Suprapubic skin (tissue), 4 donors: ENCODE measurements around the gene CLMN. TPM values are rescaled to one million over a fixed set of nuclear protein-coding genes. Genes with fewer than 3 reads are reported as not detected.
"Not testable (repeated sequence)": the region's sequence is repeated elsewhere in the genome, so short reads cannot be mapped to it uniquely, and the experiment has no call there.

ENCODE experiments used
- DNase-seq, 2 donors: peaks; one replicate each; pipeline ENCODE4 v3.0.0-alpha.2; 2019; ENCODE audit warnings: low spot score in 2 of 2
- H3K27ac ChIP-seq: fragments of 200-600 bp; sonication (generic); one replicate; pipeline ENCODE4 v1.5.1; 2019
- H3K27me3 ChIP-seq: fragments of 200-600 bp; sonication (generic); one replicate; pipeline ENCODE4 v1.5.1; 2019
- H3K36me3 ChIP-seq: fragments of 200-600 bp; sonication (generic); one replicate; pipeline ENCODE4 v1.5.1; 2019
- H3K4me1 ChIP-seq: fragments of 200-600 bp; sonication (generic); one replicate; pipeline ENCODE4 v1.5.1; 2019
- H3K4me3 ChIP-seq: fragments of 200-600 bp; sonication (generic); one replicate; pipeline ENCODE4 v1.5.1; 2019; ENCODE audit warnings: mild to moderate bottlenecking
- H3K9me3 ChIP-seq: fragments of 200-600 bp; sonication (generic); one replicate; pipeline ENCODE4 v1.5.1; 2019
- EP300 ChIP-seq: sonication (generic); formaldehyde crosslinking; IDR thresholded peaks from one replicate; pipeline ENCODE4 v1.6.1; 2017; ENCODE audit warnings: antibody characterized with exemption
- POLR2A ChIP-seq, 2 donors: fragments of 450-650 bp; IDR thresholded peaks; one replicate each; pipeline ENCODE4 v1.6.1; 2017; ENCODE audit warnings: antibody characterized with exemption in 2 of 2, mild to moderate bottlenecking in 2 of 2, moderate library complexity in 2 of 2
- POLR2AphosphoS5 ChIP-seq, 3 donors: sonication (generic); formaldehyde crosslinking; IDR thresholded peaks; one replicate each; pipeline ENCODE4 v1.6.1; 2017; ENCODE audit warnings: antibody characterized with exemption in 3 of 3
- WGBS: methylation state at CpG from one replicate; pipeline ENCODE4 v1.1.5; 2018; 5-methylcytosine and 5-hydroxymethylcytosine counted together
- total RNA-seq, 4 donors: library from RNA; depleted of rRNA; stranded (reverse); fragments of >200 nt; gene quantifications; one replicate each; pipeline ENCODE4 v1.1.0, GENCODE V29; 2016
- TF ChIP-seq, protein P1 (sequence below), 2 donors: fragments of 200-600 bp in 1 of 2; fragments of 450-650 bp in 1 of 2; sonication (generic) in 1 of 2; IDR thresholded peaks; one replicate each; pipeline ENCODE4 v1.5.1; 2016 to 2019; ENCODE audit warnings: antibody characterized with exemption in 2 of 2, mild to moderate bottlenecking in 1 of 2, moderate library complexity in 1 of 2

The CLMN gene
- total RNA-seq, 4 donors from 2014 or later, result 5.0 to 25.7 (median 7.0) TPM

DNA sequence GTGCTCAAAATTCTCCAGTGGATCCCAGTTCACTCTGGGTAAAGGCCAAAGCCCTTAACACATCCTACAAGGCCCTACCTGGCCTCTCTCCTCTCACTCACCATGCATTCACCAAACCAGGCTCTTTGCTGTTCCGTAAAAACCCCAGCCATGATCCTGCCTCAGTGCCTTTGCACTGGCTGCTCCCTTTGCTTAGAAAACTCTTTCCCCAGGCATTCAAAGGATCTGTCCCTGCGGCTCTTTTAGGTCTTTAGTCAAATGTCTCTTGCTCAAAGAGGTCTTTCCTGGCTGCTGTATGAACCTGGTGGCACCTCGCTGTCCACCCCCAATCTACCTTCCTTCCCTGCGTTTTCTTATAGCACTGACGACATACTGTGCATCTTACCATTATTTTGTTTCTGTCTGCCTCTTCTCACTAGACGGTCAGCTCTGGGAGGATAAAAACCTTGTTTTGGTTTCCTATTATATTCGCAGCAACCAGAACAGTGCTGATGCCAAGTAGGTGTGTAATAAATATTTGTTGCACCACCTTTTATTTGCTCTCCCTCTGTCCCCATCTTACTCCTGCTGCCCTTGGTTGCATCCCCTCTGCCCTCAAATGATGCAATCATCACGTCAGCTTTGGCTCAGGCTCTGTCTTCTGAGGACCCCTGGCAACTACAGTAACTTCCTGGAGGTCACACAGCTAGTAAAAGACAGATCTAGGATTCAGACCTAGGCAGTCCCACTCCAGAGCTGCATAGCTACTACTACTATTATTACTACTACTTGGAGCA lies 138.6 kb downstream of the CLMN start:
- Histone ChIP-seq H3K27me3 (no peaks in the 10 kb centered on the region), H3K4me3 (no peak overlapping the region), H3K36me3 (no peaks in the 10 kb centered on the region), H3K4me1 (peaks cover 13% of the 10 kb centered on the region), H3K27ac (no peak overlapping the region), H3K9me3 (no peaks in the 10 kb centered on the region)
- TF ChIP-seq, protein P1, sequence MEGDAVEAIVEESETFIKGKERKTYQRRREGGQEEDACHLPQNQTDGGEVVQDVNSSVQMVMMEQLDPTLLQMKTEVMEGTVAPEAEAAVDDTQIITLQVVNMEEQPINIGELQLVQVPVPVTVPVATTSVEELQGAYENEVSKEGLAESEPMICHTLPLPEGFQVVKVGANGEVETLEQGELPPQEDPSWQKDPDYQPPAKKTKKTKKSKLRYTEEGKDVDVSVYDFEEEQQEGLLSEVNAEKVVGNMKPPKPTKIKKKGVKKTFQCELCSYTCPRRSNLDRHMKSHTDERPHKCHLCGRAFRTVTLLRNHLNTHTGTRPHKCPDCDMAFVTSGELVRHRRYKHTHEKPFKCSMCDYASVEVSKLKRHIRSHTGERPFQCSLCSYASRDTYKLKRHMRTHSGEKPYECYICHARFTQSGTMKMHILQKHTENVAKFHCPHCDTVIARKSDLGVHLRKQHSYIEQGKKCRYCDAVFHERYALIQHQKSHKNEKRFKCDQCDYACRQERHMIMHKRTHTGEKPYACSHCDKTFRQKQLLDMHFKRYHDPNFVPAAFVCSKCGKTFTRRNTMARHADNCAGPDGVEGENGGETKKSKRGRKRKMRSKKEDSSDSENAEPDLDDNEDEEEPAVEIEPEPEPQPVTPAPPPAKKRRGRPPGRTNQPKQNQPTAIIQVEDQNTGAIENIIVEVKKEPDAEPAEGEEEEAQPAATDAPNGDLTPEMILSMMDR (IDR thresholded peaks at IDR 0.05), result no peak
- no peak for TF ChIP-seq EP300
- no peak for TF ChIP-seq POLR2A (IDR thresholded peaks at IDR 0.05)
- no peak for TF ChIP-seq POLR2AphosphoS5 (IDR thresholded peaks at IDR 0.05)
- DNase-seq, result no peak
- 86% methylated on average over 8 of the region's 8 CpGs for WGBS

DNA sequence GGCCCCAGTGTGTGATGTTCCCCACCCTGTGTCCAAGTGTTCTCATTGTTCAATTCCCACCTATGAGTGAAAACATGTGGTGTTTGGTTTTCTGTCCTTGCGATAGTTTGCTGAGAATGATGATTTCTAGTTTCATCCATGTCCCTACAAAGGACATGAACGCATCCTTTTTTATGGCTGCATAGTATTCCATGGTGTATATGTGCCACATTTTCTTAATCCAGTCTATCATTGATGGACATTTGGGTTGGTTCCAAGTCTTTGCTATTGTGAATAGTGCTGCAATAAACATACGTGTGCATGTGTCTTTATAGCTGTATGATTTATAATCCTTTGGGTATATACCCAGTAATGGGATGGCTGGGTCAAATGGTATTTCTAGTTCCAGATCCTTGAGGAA lies 144.0 kb downstream of the CLMN start:
- H3K4me1 ChIP-seq, H3K36me3 ChIP-seq, H3K27me3 ChIP-seq, H3K9me3 ChIP-seq, DNase-seq, H3K4me3 ChIP-seq, H3K27ac ChIP-seq: not testable (repeated sequence)
- WGBS, result 87% methylated on average over 3 of the region's 3 CpGs

DNA sequence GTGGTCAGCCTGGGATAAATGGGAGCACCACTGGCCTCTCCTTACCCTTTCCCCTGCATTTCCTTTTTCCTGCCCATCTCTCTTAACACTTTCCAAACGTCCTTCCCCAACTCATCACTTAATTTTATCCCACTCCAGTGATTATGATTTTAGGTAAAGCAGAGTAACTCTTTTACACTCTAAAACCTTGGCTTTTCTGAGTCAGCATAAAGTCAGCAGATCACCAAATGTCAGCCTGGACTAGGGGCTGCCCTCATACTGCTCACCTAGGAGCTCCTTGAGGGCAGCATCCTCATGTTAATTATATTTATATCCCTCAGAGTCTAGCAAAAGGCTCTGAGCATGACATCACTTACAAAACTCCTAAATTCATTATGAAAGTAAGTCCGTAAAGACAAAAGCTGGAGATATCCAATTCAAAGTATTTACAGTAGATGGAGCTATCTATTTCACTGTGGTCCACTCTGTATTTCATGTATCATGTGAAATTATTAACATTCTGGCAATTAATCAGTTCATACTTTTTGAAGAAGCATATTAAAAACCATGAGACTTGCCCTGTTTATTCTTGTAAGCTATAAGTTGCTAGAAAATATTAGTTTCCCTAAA lies 145.4 kb downstream of the CLMN start:
- no peak overlapping the region for H3K27ac ChIP-seq
- no peak for TF ChIP-seq EP300
- no peak for DNase-seq
- H3K4me3 ChIP-seq, result no peak overlapping the region
- H3K36me3 ChIP-seq, result no peaks in the 10 kb centered on the region
- H3K27me3 ChIP-seq, result no peaks in the 10 kb centered on the region
- H3K9me3 ChIP-seq, result no peaks in the 10 kb centered on the region
- 42% methylated on average over 2 of the region's 2 CpGs for WGBS
- H3K4me1 ChIP-seq, result no peaks in the 10 kb centered on the region

DNA sequence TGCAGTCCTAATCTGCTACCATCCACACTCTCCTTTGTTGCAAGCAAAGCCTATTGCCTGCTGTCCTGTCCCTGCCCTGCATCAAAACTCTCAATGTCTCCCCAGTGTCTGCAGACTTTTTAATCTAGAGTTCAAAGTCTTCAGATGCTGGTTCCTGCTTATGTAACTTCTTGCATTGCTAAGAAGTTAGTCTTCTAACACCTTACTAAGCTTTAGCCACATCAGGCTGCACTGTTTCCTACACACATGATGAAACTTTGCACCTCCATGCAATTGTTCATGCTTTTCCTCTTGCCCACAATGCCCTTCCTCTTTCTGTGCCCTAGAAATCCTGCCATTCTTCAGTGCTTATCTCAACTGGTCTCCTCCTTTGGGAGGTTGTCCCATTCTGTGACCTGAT lies 146.2 kb downstream of the CLMN start:
- TF ChIP-seq, protein P1 (IDR thresholded peaks at IDR 0.05), result no peak
- TF ChIP-seq POLR2AphosphoS5 (IDR thresholded peaks at IDR 0.05) (no peak), POLR2A (IDR thresholded peaks at IDR 0.05) (no peak), EP300 (no peak)
- Histone ChIP-seq H3K36me3 (no peaks in the 10 kb centered on the region), H3K4me3 (no peak overlapping the region), H3K9me3 (no peaks in the 10 kb centered on the region), H3K4me1 (no peaks in the 10 kb centered on the region), H3K27me3 (no peaks in the 10 kb centered on the region), H3K27ac (no peak overlapping the region)
- no peak for DNase-seq

DNA sequence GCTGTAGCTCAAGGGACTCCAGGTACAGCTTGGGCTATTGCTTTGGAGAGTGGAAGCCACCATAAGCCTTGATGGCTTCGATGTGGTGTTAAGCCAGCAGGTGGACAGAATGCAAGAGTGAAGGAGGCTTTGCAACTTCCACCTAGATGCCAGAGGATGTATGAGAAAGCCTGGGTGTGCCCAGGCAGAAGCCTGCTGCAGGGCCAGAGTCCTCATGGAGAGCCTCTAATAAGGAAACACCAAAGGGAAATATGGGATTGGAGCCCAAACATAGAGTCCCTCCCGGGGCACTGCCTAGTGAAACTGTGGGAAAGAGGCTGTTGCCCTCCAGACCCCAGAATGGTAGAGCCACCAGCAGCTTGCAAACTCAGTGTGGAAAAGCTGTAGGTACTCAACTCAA lies 152.5 kb downstream of the CLMN start:
- WGBS, result 86% methylated on average over 2 of the region's 2 CpGs
- no peaks in the 10 kb centered on the region for H3K36me3 ChIP-seq
- no peaks in the 10 kb centered on the region for H3K27me3 ChIP-seq
- no peaks in the 10 kb centered on the region for H3K4me1 ChIP-seq
- H3K4me3 ChIP-seq, result no peak overlapping the region
- no peak overlapping the region for H3K27ac ChIP-seq
- no peak for DNase-seq
- no peak for TF ChIP-seq POLR2AphosphoS5 (IDR thresholded peaks at IDR 0.05)
- TF ChIP-seq, protein P1 (IDR thresholded peaks at IDR 0.05), result no peak
- TF ChIP-seq EP300, result no peak
- TF ChIP-seq POLR2A (IDR thresholded peaks at IDR 0.05), result no peak
- peaks cover 4% of the 10 kb centered on the region for H3K9me3 ChIP-seq

DNA sequence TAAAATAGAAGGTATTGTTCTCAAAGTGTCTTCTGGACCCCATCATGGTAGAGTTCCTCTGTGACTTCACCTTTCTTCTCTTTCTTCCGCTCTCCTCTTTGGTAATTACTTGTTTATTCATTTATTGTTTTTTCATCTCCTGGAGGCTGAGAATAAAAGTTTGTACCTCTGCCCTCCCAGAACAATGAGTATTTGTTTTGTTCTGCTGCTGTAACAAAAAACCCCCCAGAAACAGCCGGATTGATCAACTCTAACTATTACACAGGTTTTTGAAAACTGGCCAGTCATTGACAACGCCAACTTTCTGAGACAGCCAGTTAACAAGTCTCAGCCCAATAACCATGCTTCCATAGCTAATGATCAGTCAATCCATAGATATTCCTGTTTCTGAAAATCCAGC lies 154.2 kb downstream of the CLMN start:
- peaks cover 4% of the 10 kb centered on the region for H3K9me3 ChIP-seq
- no peaks in the 10 kb centered on the region for H3K36me3 ChIP-seq
- no peak for TF ChIP-seq POLR2AphosphoS5 (IDR thresholded peaks at IDR 0.05)
- TF ChIP-seq POLR2A (IDR thresholded peaks at IDR 0.05), result no peak

More for the DNA sequence above, 154.2 kb downstream of the CLMN start:
- WGBS, result 97% methylated on average over 3 of the region's 3 CpGs
- no peak for DNase-seq
- Histone ChIP-seq H3K4me1 (no peaks in the 10 kb centered on the region), H3K27ac (no peak overlapping the region), H3K27me3 (no peaks in the 10 kb centered on the region), H3K4me3 (no peak overlapping the region)
